Astrocyte (in vitro differentiated cells and primary cell): ENCODE data around the gene CHST6. TPM values are rescaled to one million over a fixed set of nuclear protein-coding genes. Genes with fewer than 3 reads are reported as not detected.
"Not testable (repeated sequence)": the region's sequence is repeated elsewhere in the genome, so short reads cannot be mapped to it uniquely, and the experiment has no call there.

Experiments used
- DNase-seq: peaks from one replicate; pipeline ENCODE4 v3.0.0-alpha.2; 2010; ENCODE audit warnings: low read depth
- FAIRE-seq: peaks from 2 replicates; lab custom pipeline; 2011; peaks lifted over from hg19 to GRCh38; lab: Jason Lieb, UNC
- H2AFZ ChIP-seq: 2 replicates; pipeline ENCODE4 v1.6.0; 2012; ENCODE audit warnings: low read depth, low read length, inconsistent platforms
- H3K27ac ChIP-seq: 2 replicates; pipeline ENCODE4 v1.5.1; 2011; ENCODE audit warnings: low read depth, low read length, inconsistent platforms
- H3K27me3 ChIP-seq: 2 replicates; pipeline ENCODE4 v1.6.0; 2011; ENCODE audit warnings: low read length, inconsistent platforms; ENCODE audit not compliant: insufficient read depth
- H3K36me3 ChIP-seq: 2 replicates; pipeline ENCODE4 v1.5.1; 2011; ENCODE audit warnings: low read length, inconsistent platforms; ENCODE audit not compliant: insufficient read depth
- H3K4me1 ChIP-seq: 2 replicates; pipeline ENCODE4 v1.5.1; 2011; ENCODE audit warnings: low read length, inconsistent platforms; ENCODE audit not compliant: insufficient read depth
- H3K4me2 ChIP-seq: 2 replicates; pipeline ENCODE4 v1.6.0; 2012; ENCODE audit warnings: low read length, inconsistent platforms
- H3K4me3 ChIP-seq: 2 replicates; pipeline ENCODE4 v1.5.1; 2011; ENCODE audit warnings: low read depth, mild to moderate bottlenecking, low read length, inconsistent platforms; ENCODE audit not compliant: insufficient read depth
- H3K79me2 ChIP-seq: 2 replicates; pipeline ENCODE4 v1.6.0; 2012; ENCODE audit warnings: mild to moderate bottlenecking, low read length, inconsistent platforms; ENCODE audit not compliant: insufficient read depth
- H3K9ac ChIP-seq: 2 replicates; pipeline ENCODE4 v1.6.0; 2012; ENCODE audit warnings: mild to moderate bottlenecking, low read length, inconsistent platforms
- H3K9me3 ChIP-seq: 2 replicates; pipeline ENCODE4 v1.5.1; 2012; ENCODE audit warnings: low read depth, mild to moderate bottlenecking, low read length, inconsistent platforms; ENCODE audit not compliant: insufficient read depth
- H4K20me1 ChIP-seq: 2 replicates; pipeline ENCODE4 v1.6.0; 2012; ENCODE audit warnings: low read length, inconsistent platforms; ENCODE audit not compliant: insufficient read depth
- H3K27ac Mint-ChIP-seq: one replicate; pipeline ENCODE4 v1.8.0; 2021; ENCODE audit warnings: mild to moderate bottlenecking, mixed read lengths; ENCODE audit not compliant: unreplicated experiment
- H3K27me3 Mint-ChIP-seq: one replicate; pipeline ENCODE4 v1.8.0; 2021; ENCODE audit warnings: low read depth, mixed read lengths; ENCODE audit not compliant: unreplicated experiment
- H3K36me3 Mint-ChIP-seq: one replicate; pipeline ENCODE4 v1.8.0; 2021; ENCODE audit warnings: low read depth, mixed read lengths; ENCODE audit not compliant: unreplicated experiment
- H3K4me1 Mint-ChIP-seq: one replicate; pipeline ENCODE4 v1.8.0; 2021; ENCODE audit warnings: low read depth, mixed read lengths; ENCODE audit not compliant: unreplicated experiment
- H3K4me3 Mint-ChIP-seq: one replicate; pipeline ENCODE4 v1.8.0; 2021; ENCODE audit warnings: mild to moderate bottlenecking, moderate library complexity, mixed read lengths; ENCODE audit not compliant: unreplicated experiment
- H3K9me3 Mint-ChIP-seq: one replicate; pipeline ENCODE4 v1.8.0; 2021; ENCODE audit warnings: mild to moderate bottlenecking, mixed read lengths; ENCODE audit not compliant: unreplicated experiment
- CTCF ChIP-seq: IDR thresholded peaks from 2 replicates; pipeline ENCODE4 v1.5.1; 2011; ENCODE audit warnings: low read depth, mild to moderate bottlenecking, inconsistent platforms, low read length, moderate library complexity; ENCODE audit not compliant: insufficient read depth
- EZH2 ChIP-seq: IDR thresholded peaks from 2 replicates; pipeline ENCODE4 v1.6.1; 2012; ENCODE audit warnings: mild to moderate bottlenecking, low read length, inconsistent platforms; ENCODE audit not compliant: insufficient read depth
- total RNA-seq: library from RNA; stranded (reverse); gene quantifications from 2 replicates; pipeline ENCODE4 v1.2.1, GENCODE V29; 2021

The CHST6 gene
- total RNA-seq, 1 donor from 2014 or later = 2.5 TPM

- Histone ChIP-seq H4K20me1 (peaks cover 26% of the 10 kb centered on the region), H3K4me1 (peaks cover 4% of the 10 kb centered on the region), H3K36me3 (no peaks in the 10 kb centered on the region), H3K4me3 (peak within 1 kb of the TSS; percentile 96), H3K4me2 (peak within 1 kb of the TSS; percentile 89), H3K9ac (peak within 1 kb of the TSS; percentile 94), H3K27me3 (no peaks in the 10 kb centered on the region), H3K27ac (peak within 1 kb of the TSS; percentile 99), H3K9me3 (no peaks in the 10 kb centered on the region), H2AFZ (peak within 1 kb of the TSS; percentile 98), H3K79me2 (peaks cover 50% of the 10 kb centered on the region)
- H3K4me1 Mint-ChIP-seq = peaks cover 4% of the 10 kb centered on the region
- FAIRE-seq = no peak
- peak within 1 kb of the TSS; percentile 88 for H3K4me3 Mint-ChIP-seq
- no peak for TF ChIP-seq CTCF
- TF ChIP-seq EZH2 = no peak
- H3K27me3 Mint-ChIP-seq = no peaks in the 10 kb centered on the region
- H3K9me3 Mint-ChIP-seq = peaks cover 3% of the 10 kb centered on the region
- DNase-seq = peak; percentile 77
- H3K36me3 Mint-ChIP-seq = no peaks in the 10 kb centered on the region
- H3K27ac Mint-ChIP-seq = peak within 1 kb of the TSS; percentile 85
Measured at GRCh38 chr16:75432828-75433731, 62.2 kb downstream of the CHST6 start, which contains the start of gene CFDP1. Gene CFDP1, minus strand, starts transcription at chr16:75433503. Its CDS starts 151 bp downstream, at chr16:75433352.

GRCh38 chr16:75429621-75430403 is 65.4 kb downstream of the CHST6 start:
- Histone ChIP-seq H3K4me2 (no peak overlapping the region), H3K4me3 (no peak overlapping the region), H2AFZ (no peak overlapping the region), H3K9me3 (no peaks in the 10 kb centered on the region), H3K9ac (no peak overlapping the region), H3K36me3 (no peaks in the 10 kb centered on the region), H3K27me3 (no peaks in the 10 kb centered on the region), H3K79me2 (peaks cover 79% of the 10 kb centered on the region), H4K20me1 (peaks cover 37% of the 10 kb centered on the region), H3K27ac (no peak overlapping the region), H3K4me1 (peaks cover 4% of the 10 kb centered on the region)
- FAIRE-seq = no peak
- Mint-ChIP-seq H3K27me3 (no peaks in the 10 kb centered on the region), H3K4me3 (no peak overlapping the region), H3K9me3 (peaks cover 3% of the 10 kb centered on the region), H3K4me1 (peaks cover 5% of the 10 kb centered on the region), H3K36me3 (peaks cover 2% of the 10 kb centered on the region), H3K27ac (no peak overlapping the region)
- TF ChIP-seq CTCF = no peak
- TF ChIP-seq EZH2 = no peak
- DNase-seq = no peak

- not testable (repeated sequence) for H3K4me1 ChIP-seq, H3K36me3 Mint-ChIP-seq, H3K9me3 ChIP-seq, H3K27me3 Mint-ChIP-seq, H2AFZ ChIP-seq, DNase-seq, FAIRE-seq, H3K4me3 Mint-ChIP-seq, H3K4me2 ChIP-seq, H3K36me3 ChIP-seq, H3K4me1 Mint-ChIP-seq, H3K27ac ChIP-seq, H3K9ac ChIP-seq, H3K9me3 Mint-ChIP-seq, H3K4me3 ChIP-seq, H3K27ac Mint-ChIP-seq, H3K27me3 ChIP-seq
- Histone ChIP-seq H3K79me2 (peaks cover 83% of the 10 kb centered on the region), H4K20me1 (peaks cover 46% of the 10 kb centered on the region)
Measured at GRCh38 chr16:75426524-75426923, 68.7 kb downstream of the CHST6 start.

GRCh38 chr16:75424105-75424762 is 71.0 kb downstream of the CHST6 start:
- not testable (repeated sequence) for DNase-seq, H3K27me3 Mint-ChIP-seq, H3K27ac ChIP-seq, H3K27me3 ChIP-seq, H3K4me1 ChIP-seq, H3K9me3 ChIP-seq, H3K36me3 Mint-ChIP-seq, H3K9me3 Mint-ChIP-seq, H3K36me3 ChIP-seq, H3K4me2 ChIP-seq, H2AFZ ChIP-seq, H3K4me3 ChIP-seq, H3K9ac ChIP-seq, FAIRE-seq
- Histone ChIP-seq H3K79me2 (peaks cover 84% of the 10 kb centered on the region), H4K20me1 (peaks cover 47% of the 10 kb centered on the region)
- H3K4me3 Mint-ChIP-seq = peak overlapping the region; percentile 37
- peak overlapping the region; percentile 47 for H3K27ac Mint-ChIP-seq
- peaks cover 13% of the 10 kb centered on the region for H3K4me1 Mint-ChIP-seq
